DLD1 (cell line): ENCODE measurements around the gene TBX15.

Source experiments
- in situ Hi-C: cut with HindIII; loops from 2 replicates; pipeline ENCODE4 v1.10.0; 2017; ENCODE audit warnings: low sequenced_read_pairs

The TBX15 gene

DNA sequence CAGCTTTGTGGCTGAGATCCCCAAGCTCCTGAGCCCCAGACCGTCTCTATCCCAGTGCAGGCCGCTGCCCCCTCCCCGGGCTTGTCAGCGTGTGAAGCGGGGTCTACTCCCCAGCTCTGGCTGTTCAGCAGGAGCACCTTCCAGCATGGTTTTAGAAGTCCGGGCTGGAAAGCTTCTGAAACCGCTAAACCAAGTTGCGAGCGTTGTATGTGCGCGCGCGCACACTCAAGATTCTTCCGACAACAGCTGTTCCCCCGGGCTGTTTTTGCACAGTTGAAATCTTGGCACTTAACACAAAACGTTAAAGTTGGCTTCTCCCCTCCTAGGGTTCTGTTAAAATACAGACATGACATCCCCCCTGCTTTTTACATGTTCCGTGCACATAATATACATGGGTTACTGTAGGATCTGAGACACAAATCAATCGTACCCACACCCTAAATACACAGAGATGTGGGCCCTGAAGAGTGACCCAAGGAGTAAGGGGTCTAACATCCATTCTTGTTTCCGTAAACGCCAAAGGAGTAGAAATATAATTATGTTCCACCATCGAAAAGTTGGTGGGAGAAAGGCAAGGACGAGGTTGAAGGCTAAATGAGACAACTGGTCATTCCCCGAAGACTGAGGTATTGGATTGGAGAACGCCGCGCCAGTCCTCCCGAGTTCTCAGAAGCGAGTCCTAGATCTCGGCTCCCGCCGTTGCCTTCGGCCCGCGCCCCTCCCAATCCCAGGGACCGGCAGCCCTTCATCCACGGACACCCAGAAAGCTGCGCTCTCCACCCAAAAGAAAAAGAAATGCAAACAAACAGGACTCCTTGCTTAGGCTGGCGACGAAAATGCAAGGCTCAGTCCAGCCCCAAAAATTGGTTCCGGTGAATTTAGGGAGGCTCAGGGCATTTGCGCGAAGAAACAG is 1.3 kb downstream of the TBX15 start:
- in situ Hi-C loops, result no loop called here

DNA sequence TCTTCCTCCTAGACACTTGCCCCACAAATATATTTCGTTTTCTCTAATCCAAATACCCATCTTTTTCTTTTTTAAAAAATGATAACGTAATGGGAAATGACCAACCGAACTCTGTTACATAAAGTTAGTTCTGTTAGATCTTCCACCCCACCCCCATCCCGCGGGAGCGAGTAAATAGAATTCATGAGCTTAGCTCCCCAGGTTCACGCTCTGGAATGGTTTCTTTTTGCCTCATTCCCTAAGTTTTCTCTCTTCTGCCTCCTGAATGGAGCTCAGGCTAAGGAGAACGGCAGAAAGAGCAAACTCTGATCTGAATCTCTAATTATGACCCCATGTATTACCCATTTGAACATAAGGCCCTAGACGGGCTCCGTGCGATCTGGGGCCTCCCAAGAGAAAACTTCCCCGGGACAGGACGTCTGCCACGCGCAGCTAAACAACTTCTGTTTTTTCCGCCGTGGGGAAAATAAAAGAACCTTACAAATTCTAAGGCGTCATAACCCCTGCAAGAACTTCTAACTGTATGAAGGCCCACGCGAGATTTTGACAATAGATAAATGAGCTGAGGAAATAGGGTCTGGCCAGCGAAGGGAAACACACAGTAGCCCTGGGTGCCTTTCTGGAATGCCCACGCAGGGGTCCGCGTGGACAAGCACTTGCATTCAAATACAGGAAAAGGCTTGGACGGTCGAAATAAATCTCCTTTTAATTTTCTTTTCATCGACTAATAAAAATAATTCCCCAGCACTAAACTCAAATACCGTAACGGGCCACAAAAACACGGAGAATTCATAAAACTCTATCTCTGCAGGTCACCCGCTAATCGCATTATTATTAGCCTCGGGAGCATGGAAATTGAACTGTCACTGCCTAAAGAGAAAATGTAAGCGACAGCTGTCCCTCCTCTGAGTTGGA is 2.2 kb downstream of the TBX15 start:
- in situ Hi-C loops, result no loop called here

DNA sequence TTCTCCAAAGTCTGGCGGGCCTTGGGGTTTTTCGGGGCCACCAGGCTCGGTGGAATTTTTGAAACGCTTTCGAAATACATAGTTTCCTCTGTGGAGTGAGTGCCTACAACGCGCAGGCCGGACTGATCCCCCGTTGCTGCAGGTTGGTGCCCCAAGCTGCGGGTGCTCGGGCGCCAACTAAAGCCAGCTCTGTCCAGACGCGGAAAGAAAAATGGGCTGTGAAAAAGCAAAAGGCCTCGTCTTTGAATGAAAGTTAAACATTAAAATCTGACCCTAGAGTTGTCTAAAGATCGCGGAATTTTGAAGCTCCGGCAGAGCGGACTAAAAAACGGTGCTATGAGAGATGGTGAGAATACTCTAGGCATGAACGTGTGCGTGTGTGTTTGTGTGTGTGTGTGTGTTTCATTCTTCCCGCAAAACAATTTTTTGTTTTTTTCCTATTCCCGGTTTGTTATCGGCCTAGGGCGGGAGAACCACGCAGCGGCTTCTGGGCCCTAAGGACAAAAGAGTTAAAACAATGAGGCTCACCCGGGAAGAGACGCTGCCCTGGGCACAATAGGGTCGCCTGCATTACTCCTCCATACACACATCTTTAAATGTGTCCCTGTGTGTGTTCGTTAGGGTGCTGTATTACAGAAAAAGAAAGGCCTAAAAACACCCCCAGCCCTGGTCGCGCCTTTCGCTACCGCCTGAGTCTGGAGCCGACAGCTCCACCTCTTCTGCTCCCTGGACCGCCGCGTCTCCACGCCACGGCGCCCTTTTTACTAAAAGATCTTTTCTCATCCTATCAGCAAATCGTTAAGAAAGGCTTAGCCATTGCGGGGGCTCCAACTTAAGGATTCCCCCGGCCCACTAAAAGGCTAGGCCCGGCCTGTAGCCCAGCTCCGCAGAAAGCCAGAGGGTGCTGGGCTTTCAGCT is 3.2 kb downstream of the TBX15 start:
- in situ Hi-C loops, result no loop called here

DNA sequence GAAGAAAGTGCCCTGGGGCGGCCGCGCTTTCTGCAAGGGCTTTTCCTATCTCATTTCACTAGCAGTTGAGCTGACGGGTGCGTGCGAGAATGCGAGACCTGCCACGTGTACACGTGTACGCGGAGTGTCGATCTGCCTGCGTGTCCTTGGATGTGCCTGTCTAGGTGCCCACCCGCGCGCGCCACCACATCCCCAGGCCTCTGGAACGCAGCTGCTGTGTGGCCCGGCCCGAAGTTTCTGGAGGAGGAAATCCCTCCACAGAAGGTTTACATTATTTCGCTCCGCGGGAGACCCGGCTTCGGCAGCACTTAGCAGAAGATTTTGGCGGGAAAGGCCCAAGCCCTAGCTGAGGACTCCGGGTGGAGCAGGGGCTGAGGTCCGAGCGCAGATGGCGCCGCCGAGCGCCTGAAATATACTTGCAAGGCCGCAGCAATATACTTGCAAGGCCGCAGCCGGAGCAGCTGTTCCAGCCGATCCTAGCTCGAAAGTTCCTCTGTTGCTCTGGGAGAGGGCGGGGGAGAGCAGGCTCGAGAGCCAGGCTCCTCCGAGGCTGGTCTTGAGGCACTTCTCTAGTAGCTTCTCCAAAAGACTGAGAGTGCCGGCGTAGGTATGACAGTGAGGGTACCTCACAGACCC is 3.9 kb downstream of the TBX15 start:
- in situ Hi-C loops, result no loop called here

DNA sequence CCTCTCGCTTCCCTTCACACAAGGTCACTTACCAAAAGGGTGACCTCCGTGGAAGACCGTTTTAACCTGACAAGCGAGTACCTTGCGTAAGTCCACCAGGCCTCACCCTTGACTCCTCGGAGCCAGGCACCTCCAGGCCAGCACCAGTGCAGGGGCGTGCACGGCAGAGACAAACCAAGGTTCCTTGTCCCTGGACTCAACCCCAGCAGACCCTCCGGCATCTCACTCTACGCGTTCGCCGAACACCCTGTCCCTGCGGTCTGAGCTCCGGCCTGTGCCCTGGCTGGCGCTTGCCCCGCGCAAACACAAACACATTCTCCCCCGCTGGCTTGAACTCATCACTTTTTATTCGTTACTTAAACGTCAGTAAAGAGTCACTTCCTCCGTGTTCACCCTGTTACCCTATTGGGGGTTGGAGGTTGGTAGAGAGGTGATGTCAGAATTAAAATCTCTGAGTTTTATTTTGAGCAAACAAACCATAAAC is 4.5 kb downstream of the TBX15 start:
- in situ Hi-C loops, result no loop called here

DNA sequence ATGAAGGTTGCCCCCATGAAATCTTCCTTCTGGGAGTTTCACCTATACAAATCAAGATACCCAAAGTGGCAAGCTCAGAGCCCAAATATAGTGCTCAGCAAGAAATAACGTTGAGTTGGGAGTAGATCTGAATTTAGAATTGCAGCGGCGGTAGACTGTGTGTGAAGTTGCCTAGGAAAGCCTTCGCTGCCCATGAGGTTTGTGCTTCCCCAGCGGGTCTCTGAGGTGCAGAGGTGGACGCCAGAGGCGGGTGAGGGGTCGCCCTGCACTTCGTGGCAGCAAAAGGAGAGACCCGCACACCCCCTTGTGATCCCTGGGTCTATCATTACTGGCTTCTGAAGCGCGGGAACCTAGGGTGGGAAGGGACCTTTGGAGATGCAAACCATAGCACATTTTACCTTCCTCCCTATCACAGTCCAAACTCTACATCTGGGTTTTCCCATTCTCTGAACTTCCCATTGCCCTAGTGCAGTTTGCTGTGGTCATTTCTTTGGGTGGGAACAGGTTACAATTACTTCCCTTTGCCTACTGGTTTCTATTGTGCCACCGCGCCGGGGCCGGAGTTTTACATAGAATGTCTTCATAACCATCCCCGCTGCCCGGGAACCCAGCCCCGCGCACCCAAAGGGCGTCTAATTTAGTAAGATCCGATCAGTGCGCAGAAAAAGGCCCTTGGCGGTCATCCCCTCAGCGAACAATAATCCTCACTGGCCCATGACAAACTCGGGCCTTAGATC is 5.2 kb downstream of the TBX15 start:
- in situ Hi-C loops, result no loop called here

DNA sequence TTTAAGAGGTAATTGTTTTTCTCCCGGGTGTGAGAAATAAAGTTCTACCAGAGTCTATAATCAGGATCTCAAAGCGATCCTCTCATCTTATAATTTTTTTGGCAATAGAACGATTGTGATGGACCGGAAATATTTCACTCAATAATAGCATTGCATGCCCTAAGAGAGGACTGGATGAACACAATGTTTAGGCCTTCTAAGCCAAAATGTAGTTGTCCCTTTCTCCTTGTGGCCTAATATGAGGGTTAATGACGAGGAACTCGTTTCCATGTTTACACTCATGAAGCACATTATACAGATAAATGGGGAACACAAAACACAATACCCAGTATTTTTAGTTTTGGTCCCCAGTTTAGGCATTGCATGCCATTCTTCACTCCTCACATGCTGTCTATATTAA is 5.9 kb downstream of the TBX15 start:
- in situ Hi-C loops, result no loop called here

DNA sequence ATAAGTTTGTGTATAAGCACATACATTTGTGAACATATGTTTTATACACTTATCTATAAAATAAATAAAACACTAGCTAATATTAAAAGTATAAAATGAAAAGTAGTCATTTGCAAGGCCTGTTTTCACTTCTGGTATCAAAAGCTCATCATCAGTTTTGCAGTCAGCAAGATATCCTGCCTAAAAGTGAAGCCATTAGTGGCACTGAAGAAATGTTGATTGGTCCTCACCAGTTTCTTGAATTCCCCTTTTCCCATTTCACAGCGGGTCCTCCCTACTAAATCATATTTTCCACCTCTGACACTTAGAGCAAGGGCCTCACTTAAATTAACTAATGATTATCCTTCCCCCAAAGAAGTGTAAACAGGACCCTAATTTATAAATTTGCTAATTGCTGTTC is 6.7 kb downstream of the TBX15 start:
- in situ Hi-C loops, result no loop called here

DNA sequence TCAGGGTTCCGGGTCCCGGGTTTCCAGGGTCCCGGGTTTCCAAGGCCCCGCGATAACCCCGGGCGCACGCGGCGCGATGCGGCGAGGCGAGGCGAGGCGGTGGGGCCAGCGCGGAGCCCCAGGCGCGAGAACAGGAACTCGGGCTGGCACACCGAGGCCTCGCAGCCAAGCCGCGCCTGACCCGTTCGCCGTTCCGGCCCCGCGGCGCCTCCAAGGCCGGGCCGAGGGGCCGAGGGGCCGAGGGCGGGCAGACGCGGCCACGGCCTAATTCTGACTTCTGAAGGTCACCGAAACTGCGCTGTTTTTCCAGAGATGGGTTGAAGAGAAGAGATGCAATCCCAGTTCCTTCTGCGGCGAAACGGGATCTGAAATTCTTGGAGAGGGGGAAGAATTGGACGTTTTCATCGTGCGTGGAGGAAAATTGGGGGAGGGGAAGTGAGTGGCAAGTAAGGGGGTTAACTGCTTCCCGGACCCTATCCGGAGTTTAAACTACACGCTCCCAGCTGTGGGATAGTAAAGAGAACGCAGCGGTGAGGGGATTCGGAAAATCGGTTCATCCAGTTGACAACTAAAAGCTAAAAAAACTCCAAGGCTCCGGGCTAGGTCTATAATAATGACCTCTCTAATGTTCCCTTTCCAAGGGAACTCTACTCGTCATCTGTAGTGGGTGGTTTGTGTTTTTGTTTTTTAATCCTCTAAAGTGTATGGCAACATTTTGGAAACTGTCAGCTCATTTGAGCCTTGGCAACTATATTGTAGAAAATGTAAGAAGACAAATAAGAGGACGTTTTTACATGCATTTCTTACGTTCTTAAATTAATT is 8.2 kb downstream of the TBX15 start:
- in situ Hi-C loops, result no loop called here

DNA sequence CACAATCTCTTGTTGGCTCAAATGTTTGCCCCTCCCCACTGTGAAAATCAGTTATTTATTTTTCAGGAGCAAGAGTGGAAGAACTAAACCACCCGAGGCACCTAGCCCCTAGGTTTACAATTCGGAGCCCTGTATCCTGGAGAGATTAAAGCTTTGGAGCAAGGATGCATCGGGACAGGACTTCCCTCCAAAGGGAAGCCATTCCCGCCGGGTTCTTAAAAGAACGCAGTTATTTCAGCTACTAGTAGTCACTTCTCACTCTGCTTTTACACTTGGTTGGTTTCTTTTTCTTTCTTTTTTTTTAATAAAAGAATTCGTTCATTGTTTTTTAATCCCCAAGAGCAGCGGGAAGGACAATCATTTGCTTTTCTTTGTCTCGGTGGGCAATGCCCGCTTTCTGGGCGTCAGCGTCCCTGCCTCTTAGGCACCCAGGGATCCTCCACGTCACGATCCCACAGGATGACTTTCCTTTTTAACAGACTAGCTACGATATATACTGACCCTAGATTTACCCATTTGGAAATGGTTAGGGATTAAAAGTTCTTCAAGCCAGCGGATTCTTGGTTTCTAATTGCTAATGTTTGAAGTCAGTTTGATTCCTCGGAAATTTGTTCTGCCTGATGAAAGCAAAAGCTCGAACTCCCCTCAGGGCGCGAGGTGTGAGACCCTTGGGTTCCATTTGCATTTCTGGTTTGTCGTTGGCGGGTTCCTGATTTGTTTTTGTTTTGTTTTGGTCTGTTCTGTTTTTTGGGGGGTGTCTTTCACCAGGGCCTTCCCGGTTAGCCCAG is 9.0 kb downstream of the TBX15 start:
- in situ Hi-C loops, result no loop called here

DNA sequence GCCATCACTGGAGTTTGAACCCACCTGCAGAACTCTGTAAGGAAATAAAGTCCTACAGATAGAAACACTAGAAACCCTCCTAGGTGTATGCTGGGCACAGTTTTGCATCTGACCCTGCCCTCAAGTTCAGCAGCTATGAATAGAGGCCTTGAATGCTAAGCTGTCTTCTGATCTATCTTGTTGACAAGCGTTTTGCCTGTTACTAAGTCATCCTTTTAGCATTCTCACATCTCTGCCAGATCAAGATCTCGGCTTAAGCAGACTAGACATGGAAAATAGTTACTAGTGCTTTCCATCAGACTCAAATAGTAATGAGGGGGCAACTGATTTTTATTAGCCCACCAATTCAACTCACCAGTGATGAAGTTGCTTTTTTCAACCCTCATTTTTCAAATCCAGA is 10.5 kb downstream of the TBX15 start:
- in situ Hi-C loops, result no loop called here

DNA sequence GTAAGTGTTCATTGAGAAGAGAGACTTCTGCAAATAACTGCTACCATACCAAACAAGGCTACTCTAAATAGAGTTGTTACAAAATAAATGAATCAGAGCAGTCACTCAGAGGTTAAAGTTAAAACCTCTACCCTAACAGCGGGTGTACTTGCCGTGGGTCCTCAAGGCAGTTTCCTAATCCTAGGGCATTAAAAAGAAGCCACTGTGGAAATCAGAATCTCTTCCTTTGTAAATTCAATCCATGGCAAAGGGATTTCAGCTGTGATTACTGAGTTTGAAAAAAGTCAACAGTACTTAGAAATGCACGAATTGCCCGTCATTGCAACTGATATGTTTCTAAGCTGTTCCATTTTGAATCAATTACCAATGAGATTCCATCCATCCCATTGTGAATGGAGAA is 13.5 kb downstream of the TBX15 start:
- in situ Hi-C loops, result loop anchor here (25.0 kb wide), 1 partner anchor 263 kb away; no protein-coding TSS in a partner anchor

DNA sequence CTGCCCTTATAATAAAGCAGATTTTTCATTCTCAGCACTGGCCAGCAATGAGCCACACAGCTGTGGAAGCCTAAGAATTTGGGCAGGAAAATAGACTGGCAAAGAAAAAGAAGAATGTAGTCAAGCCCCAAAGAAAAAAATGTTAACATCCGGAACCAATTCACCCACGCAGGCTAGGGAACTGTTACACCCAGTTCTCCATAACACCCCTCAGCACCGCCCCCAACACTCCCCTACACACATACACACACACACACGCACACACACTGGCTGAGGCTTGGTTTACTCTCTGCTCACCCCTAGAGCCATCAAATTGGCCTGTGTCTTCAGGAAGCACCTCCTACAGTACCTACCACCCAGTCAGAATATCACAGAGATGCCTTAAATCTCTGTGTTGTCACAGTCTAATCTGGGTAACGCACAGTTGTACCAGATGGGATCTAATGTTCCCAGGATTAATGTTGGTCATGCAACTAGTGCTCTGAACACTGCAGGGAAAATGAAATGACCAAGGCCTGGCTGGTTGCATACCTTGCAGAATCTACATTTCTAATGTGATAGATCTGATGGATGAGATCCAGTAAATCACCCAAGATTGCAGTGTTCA is 14.5 kb downstream of the TBX15 start:
- in situ Hi-C loops, result loop anchor here (25.0 kb wide), 1 partner anchor 264 kb away; no protein-coding TSS in a partner anchor

DNA sequence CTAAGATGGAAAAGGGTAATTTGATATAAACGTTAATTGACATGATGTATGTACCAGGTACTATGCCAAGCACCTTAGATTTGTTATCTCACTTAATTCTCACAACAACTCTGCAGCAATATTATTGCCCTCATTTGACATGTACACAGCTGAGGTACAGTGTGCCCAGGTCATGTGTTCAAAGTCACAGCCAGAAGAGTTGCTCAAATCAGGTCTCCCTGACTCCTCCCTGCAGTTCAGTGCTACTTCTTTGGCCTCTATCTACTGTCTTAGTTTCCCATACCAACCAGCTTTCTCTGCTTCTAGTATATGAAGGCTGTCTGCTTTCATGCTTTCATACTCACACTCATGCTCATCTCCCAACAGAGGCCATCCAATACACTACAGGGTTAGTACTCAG is 15.1 kb downstream of the TBX15 start:
- in situ Hi-C loops, result loop anchor here (25.0 kb wide), 1 partner anchor 264 kb away; no protein-coding TSS in a partner anchor

DNA sequence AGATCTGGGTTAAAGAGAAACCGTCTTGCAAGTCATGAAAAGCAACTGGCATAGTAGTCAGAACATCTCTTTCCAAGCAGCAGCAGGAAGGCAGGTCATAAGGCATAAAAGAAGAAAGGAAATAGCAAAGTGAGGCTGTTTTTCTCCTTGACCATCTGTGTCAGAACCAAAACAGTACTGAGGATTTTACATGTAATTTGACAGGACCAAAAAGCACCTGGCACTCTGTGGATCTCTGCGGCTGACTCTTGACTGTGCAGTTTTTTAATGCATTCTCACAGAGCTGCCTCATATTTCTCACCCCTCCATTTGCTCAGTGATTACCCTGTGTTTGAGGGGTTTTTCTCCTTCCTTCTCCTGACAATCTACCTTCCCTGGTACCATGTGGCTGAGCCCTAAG is 17.7 kb downstream of the TBX15 start:
- in situ Hi-C loops, result loop anchor here (25.0 kb wide), 1 partner anchor 267 kb away; no protein-coding TSS in a partner anchor

DNA sequence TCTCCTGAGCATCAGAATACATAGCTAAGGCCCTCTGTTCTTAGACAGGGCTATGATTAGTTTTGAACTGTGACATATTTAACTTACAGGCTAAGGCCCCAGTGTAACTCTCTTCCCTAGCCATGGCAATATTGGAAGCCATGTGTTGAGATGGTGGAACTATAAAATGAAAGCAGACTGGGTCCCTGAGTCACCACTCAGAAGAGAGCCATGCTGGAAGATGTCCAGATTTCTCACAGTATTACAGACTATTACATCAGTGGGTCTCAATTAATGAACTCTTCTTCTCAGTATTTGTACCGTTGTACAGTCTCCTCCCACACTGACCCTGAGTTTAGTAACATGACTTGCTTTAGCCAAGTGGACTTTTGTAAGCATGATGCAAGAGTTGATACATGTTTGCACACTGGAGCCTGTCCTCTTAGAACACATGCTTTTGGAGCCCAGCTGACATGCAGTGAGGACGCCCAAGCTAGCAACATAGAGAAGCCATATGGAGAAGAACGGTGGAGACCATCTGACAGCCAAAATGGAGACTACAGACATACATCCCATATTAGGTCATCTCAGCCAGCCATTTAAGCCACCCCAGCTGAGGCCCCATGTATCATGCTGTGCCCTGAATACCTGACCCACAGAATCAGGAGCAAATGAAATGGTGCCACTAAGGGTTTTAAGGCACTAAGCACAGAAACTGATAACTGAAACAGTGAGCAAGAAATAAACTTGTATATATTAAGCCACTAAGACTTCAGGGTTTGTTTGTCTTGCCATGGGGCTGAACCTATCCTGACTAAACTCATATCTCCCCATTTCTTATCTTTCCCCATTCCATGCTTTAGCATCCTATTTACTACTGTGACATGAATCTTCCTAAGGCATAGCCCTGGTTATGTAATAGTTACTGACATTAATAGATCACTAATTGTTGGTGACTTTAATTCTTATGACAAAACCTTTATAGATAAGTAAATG is 24.4 kb downstream of the TBX15 start:
- in situ Hi-C loops, result loop anchor here (25.0 kb wide), 1 partner anchor 274 kb away; no protein-coding TSS in a partner anchor
